Stimulated activated CD8-positive, alpha-beta memory T cell treated with anti-CD3 and anti-CD28 coated beads, Interleukin-2, amount 100 ng/mL, for 48 hours (primary cell): ENCODE measurements around the gene FKBP8.
"Not testable (repeated sequence)": the region's sequence is repeated elsewhere in the genome, so short reads cannot be mapped to it uniquely, and the experiment has no call there.

ENCODE experiments used
- DNase-seq, 2 donors: peaks; one replicate each; pipeline ENCODE4 v3.0.0-alpha.2; 2020; ENCODE audit warnings: low read depth in 2 of 2

FKBP8 gene

GRCh38 chr19:18542941-18543813, at the start of gene FKBP8:
TSS of gene FKBP8 (minus strand) at chr19:18543573. CDS start at chr19:18541970, 1,603 bp downstream.
- DNase-seq = peak; percentile 92 to 95

- not testable (repeated sequence) for DNase-seq
Observed at GRCh38 chr19:18592732-18593131, 49.4 kb upstream of the FKBP8 start.

GRCh38 chr19:18591735-18592385, 48.5 kb upstream of the FKBP8 start:
- no peak for DNase-seq

GRCh38 chr19:18590273-18591272, 47.2 kb upstream of the FKBP8 start:
- DNase-seq = no peak

- DNase-seq = peak; percentile 51 to 60
Observed at GRCh38 chr19:18589380-18590272, 46.3 kb upstream of the FKBP8 start.

- DNase-seq = peak; percentile 84 to 86
Observed at GRCh38 chr19:18588611-18589379, 45.4 kb upstream of the FKBP8 start, which contains the start of gene REX1BD. TSS of gene REX1BD (plus strand) at chr19:18588798. CDS start at chr19:18588802, 4 bp downstream.

- DNase-seq = no peak
Observed at GRCh38 chr19:18587962-18588610, 44.7 kb upstream of the FKBP8 start.

- no peak for DNase-seq
Observed at GRCh38 chr19:18587561-18587960, 44.2 kb upstream of the FKBP8 start.

- no peak for DNase-seq
Observed at GRCh38 chr19:18586306-18586705, 42.9 kb upstream of the FKBP8 start.

- DNase-seq = no peak
Observed at GRCh38 chr19:18580311-18580710, 36.9 kb upstream of the FKBP8 start.

GRCh38 chr19:18577365-18577914, 34.1 kb upstream of the FKBP8 start:
- DNase-seq = no peak

GRCh38 chr19:18576383-18576782, 33.0 kb upstream of the FKBP8 start:
- DNase-seq = no peak

- DNase-seq = no peak
Observed at GRCh38 chr19:18574691-18575291, 31.4 kb upstream of the FKBP8 start.

- peak; percentile 99 for DNase-seq
Observed at GRCh38 chr19:18571564-18572344, 28.4 kb upstream of the FKBP8 start, which contains the start of gene UBA52. TSS of gene UBA52 (plus strand) at chr19:18571857. CDS start at chr19:18573301, 1,444 bp downstream.

- DNase-seq = no peak
Observed at GRCh38 chr19:18568367-18568766, 25.0 kb upstream of the FKBP8 start.

GRCh38 chr19:18566953-18567352, 23.6 kb upstream of the FKBP8 start:
- DNase-seq = no peak

- DNase-seq = no peak
Observed at GRCh38 chr19:18562086-18562485, 18.7 kb upstream of the FKBP8 start.

- DNase-seq = no peak
Observed at GRCh38 chr19:18559685-18560084, 16.3 kb upstream of the FKBP8 start.
